Right ventricle myocardium superior (tissue), 1 donor: ENCODE results near the gene EIF4E2. TPM values are rescaled to one million over a fixed set of nuclear protein-coding genes. Genes with fewer than 3 reads are reported as not detected.

Experiments used
- ATAC-seq: fragments of 200-7000 bp; cut with Tn5 transposase; one replicate; pipeline ENCODE4 v1.9.1; 2020; ENCODE audit warnings: mild to moderate bottlenecking; ENCODE audit not compliant: poor library complexity
- DNase-seq: peaks from one replicate; pipeline ENCODE4 v3.0.0-alpha.2; 2020
- intact Hi-C: fragments of 100-400 bp; cut with DNase I; formaldehyde crosslinking; loops from one replicate; pipeline ENCODE4 v1.11.2; 2022
- total RNA-seq: library from RNA; stranded (reverse); fragmentation: NEBNext Ultra II Directional; extraction: Animal tissue kit (Norgen Biotek cat#: 25700); gene quantifications from one replicate; pipeline ENCODE4 v1.2.1, GENCODE V29; 2021
- donor health status: DM: no; HTN: yes; CAD: no; lungs with severe emphysema.

EIF4E2 gene
- total RNA-seq, 1 donor from 2014 or later: 41.1 TPM

- intact Hi-C loops: no loop called here
- peak; percentile 86 for ATAC-seq
- DNase-seq: peak; percentile 84
Measured at GRCh38 chr2:232611559-232612218, 61.2 kb downstream of the EIF4E2 start.

GRCh38 chr2:232613538-232614134 is 63.1 kb downstream of the EIF4E2 start:
- intact Hi-C loops: no loop called here
- no peak for DNase-seq
- no peak for ATAC-seq

DNA sequence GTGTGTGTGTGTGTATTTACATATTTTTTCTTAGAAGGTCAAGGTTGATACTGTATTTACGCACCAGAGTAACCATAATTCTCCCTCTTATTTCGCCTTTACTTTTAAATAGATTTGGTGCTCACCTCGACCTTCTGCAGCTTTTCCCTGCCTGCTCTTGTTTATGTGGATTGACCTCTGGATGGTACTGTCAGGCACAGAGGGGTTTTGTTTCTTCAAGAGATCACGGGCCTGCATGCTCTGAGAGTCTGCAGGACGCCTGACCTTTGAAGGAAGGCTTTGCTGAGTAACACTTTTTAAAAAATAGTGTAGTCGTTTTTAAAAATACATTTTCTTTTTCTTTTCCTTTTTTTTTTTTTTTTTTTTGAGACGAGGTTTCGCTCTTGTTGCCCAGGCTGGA is 64.8 kb downstream of the EIF4E2 start:
- intact Hi-C loops: no loop called here
- ATAC-seq: no peak
- no peak for DNase-seq

Other genes with a start within 250 kb of the EIF4E2 start
- not detected for gene ALPP, start 171.9 kb upstream of the EIF4E2 start, total RNA-seq
- not detected for gene ALPG, start 143.8 kb upstream of the EIF4E2 start, total RNA-seq
- not detected for gene ALPI, start 94.5 kb upstream of the EIF4E2 start, total RNA-seq
- not detected for gene ECEL1, start 62.9 kb upstream of the EIF4E2 start, total RNA-seq
- gene PRSS56, start 30.3 kb upstream of the EIF4E2 start, total RNA-seq: 0.19 TPM
- gene CHRND, start 24.5 kb upstream of the EIF4E2 start, total RNA-seq: not detected
- gene CHRNG, start 11.0 kb upstream of the EIF4E2 start, total RNA-seq: not detected
- 1.7 TPM for gene TIGD1, start 132 bp upstream of the EIF4E2 start, total RNA-seq
- gene EFHD1, start 82.9 kb downstream of the EIF4E2 start, total RNA-seq: 24.3 TPM
- 60.2 TPM for gene GIGYF2, start 146.6 kb downstream of the EIF4E2 start, total RNA-seq
- not detected for gene KCNJ13, start 225.9 kb downstream of the EIF4E2 start, total RNA-seq